ENCODE results near the gene MSL1.

GRCh38 chr17:40112191-40112711 is 9.5 kb upstream of the MSL1 start:
- TF ChIP-seq REST (tag by site-specific recombination; IDR thresholded peaks at IDR 0.05) (no peak), CTCF (tag by site-specific recombination; IDR thresholded peaks at IDR 0.05) (no peak), ZNF24 (tag by site-specific recombination; IDR thresholded peaks at IDR 0.05) (no peak), ZNF274 (IDR thresholded peaks at IDR 0.05; ENCODE audit: low read length) (no peak), ZNF274 (tag by site-specific recombination; IDR thresholded peaks at IDR 0.05; ENCODE audit: borderline replicate concordance) (no peak), ZNF701 (tag by site-specific recombination; IDR thresholded peaks at IDR 0.05) (no peak), OSR2 (tag by site-specific recombination; IDR thresholded peaks at IDR 0.05) (no peak), ZNF660 (tag by site-specific recombination; IDR thresholded peaks at IDR 0.05) (no peak), ZNF629 (tag by site-specific recombination; IDR thresholded peaks at IDR 0.05) (no peak), KLF9 (tag by site-specific recombination; IDR thresholded peaks at IDR 0.05; ENCODE audit: low read depth) (no peak)

All from HEK293 (cell line).